Ectodermal cell (in vitro differentiated cells): Measurements from ENCODE around the gene ANKRD60.

ENCODE experiments used
- H3K27ac ChIP-seq: 2 replicates; pipeline ENCODE4 v1.7.0; 2013; ENCODE audit warnings: mild to moderate bottlenecking, low read depth, low read length; ENCODE audit not compliant: insufficient read depth, poor library complexity, severe bottlenecking
- H3K27me3 ChIP-seq: 2 replicates; pipeline ENCODE4 v1.7.0; 2013; ENCODE audit warnings: mild to moderate bottlenecking, low read length; ENCODE audit not compliant: insufficient read depth, control insufficient read depth, poor library complexity, severe bottlenecking
- H3K36me3 ChIP-seq: one replicate; pipeline ENCODE4 v1.7.0; 2013; ENCODE audit warnings: low read length; ENCODE audit not compliant: control insufficient read depth, insufficient read depth
- H3K4me1 ChIP-seq: one replicate; pipeline ENCODE4 v1.7.0; 2013; ENCODE audit warnings: low read length; ENCODE audit not compliant: control insufficient read depth, insufficient read depth
- H3K4me3 ChIP-seq: 2 replicates; pipeline ENCODE4 v1.7.0; 2013; ENCODE audit warnings: low read depth, low read length, control low read depth; ENCODE audit not compliant: insufficient read depth
- H3K9me3 ChIP-seq: 2 replicates; pipeline ENCODE4 v1.7.0; 2013; ENCODE audit warnings: mild to moderate bottlenecking, low read length, moderate library complexity; ENCODE audit not compliant: control insufficient read depth
- WGBS, 2 experiments: methylation state at CpG; one replicate each; pipeline ENCODE4 v1.1.7; 2013; ENCODE audit warnings: missing lambda C conversion rate in 2 of 2; 5-methylcytosine and 5-hydroxymethylcytosine counted together

ANKRD60 gene

GRCh38 chr20:58245181-58245891, 16.9 kb upstream of the ANKRD60 start:
- peaks cover 20% of the 10 kb centered on the region for H3K36me3 ChIP-seq
- H3K9me3 ChIP-seq: no peaks in the 10 kb centered on the region
- H3K27ac ChIP-seq: no peak overlapping the region
- WGBS, 2 experiments: 94 to 97% methylated on average over 9 to 10 of the region's 10 CpGs
- no peaks in the 10 kb centered on the region for H3K4me1 ChIP-seq
- no peaks in the 10 kb centered on the region for H3K27me3 ChIP-seq
- H3K4me3 ChIP-seq: no peak overlapping the region

GRCh38 chr20:58244517-58245030, 16.1 kb upstream of the ANKRD60 start:
- 86 to 87% methylated on average over 7 of the region's 7 CpGs for WGBS, 2 experiments
- no peaks in the 10 kb centered on the region for H3K27me3 ChIP-seq
- H3K36me3 ChIP-seq: peaks cover 15% of the 10 kb centered on the region
- no peak overlapping the region for H3K27ac ChIP-seq
- H3K4me3 ChIP-seq: no peak overlapping the region
- no peaks in the 10 kb centered on the region for H3K4me1 ChIP-seq
- H3K9me3 ChIP-seq: no peaks in the 10 kb centered on the region

- peaks cover 15% of the 10 kb centered on the region for H3K36me3 ChIP-seq
- H3K4me3 ChIP-seq: no peak overlapping the region
- H3K27me3 ChIP-seq: no peaks in the 10 kb centered on the region
- H3K4me1 ChIP-seq: no peaks in the 10 kb centered on the region
- H3K9me3 ChIP-seq: no peaks in the 10 kb centered on the region
- no peak overlapping the region for H3K27ac ChIP-seq
- 93 to 94% methylated on average over 9 of the region's 9 CpGs for WGBS, 2 experiments
These were observed 15.4 kb upstream of the ANKRD60 start for GRCh38 chr20:58243653-58244410.

GRCh38 chr20:58242824-58243223, 14.4 kb upstream of the ANKRD60 start:
- H3K27me3 ChIP-seq: no peaks in the 10 kb centered on the region
- H3K36me3 ChIP-seq: peaks cover 15% of the 10 kb centered on the region
- H3K4me3 ChIP-seq: no peak overlapping the region
- H3K9me3 ChIP-seq: no peaks in the 10 kb centered on the region
- H3K4me1 ChIP-seq: no peaks in the 10 kb centered on the region
- no peak overlapping the region for H3K27ac ChIP-seq
- WGBS, 2 experiments: 95 to 99% methylated on average over 4 to 5 of the region's 5 CpGs

GRCh38 chr20:58241766-58242465, 13.5 kb upstream of the ANKRD60 start:
- 87 to 93% methylated on average over 6 of the region's 6 CpGs for WGBS, 2 experiments
- Histone ChIP-seq H3K4me1 (no peaks in the 10 kb centered on the region), H3K36me3 (peaks cover 10% of the 10 kb centered on the region), H3K4me3 (no peak overlapping the region), H3K9me3 (no peaks in the 10 kb centered on the region), H3K27ac (no peak overlapping the region), H3K27me3 (no peaks in the 10 kb centered on the region)

- H3K4me3 ChIP-seq: no peak overlapping the region
- peaks cover 10% of the 10 kb centered on the region for H3K27me3 ChIP-seq
- peaks cover 3% of the 10 kb centered on the region for H3K36me3 ChIP-seq
- H3K9me3 ChIP-seq: no peaks in the 10 kb centered on the region
- no peak overlapping the region for H3K27ac ChIP-seq
- WGBS, 2 experiments: 97 to 99% methylated on average over 4 of the region's 4 CpGs
- no peaks in the 10 kb centered on the region for H3K4me1 ChIP-seq
These were observed 12.0 kb upstream of the ANKRD60 start for GRCh38 chr20:58240471-58240870.

GRCh38 chr20:58239216-58239615, 10.8 kb upstream of the ANKRD60 start:
- Histone ChIP-seq H3K27me3 (peaks cover 10% of the 10 kb centered on the region), H3K9me3 (no peaks in the 10 kb centered on the region), H3K4me1 (no peaks in the 10 kb centered on the region), H3K27ac (no peak overlapping the region), H3K4me3 (no peak overlapping the region), H3K36me3 (peaks cover 3% of the 10 kb centered on the region)
- WGBS, 2 experiments: 82 to 87% methylated on average over 7 of the region's 7 CpGs

- Histone ChIP-seq H3K4me1 (no peaks in the 10 kb centered on the region), H3K27me3 (peaks cover 10% of the 10 kb centered on the region), H3K27ac (no peak overlapping the region), H3K4me3 (no peak overlapping the region), H3K36me3 (peaks cover 3% of the 10 kb centered on the region), H3K9me3 (no peaks in the 10 kb centered on the region)
- WGBS, 2 experiments: 92 to 96% methylated on average over 7 to 8 of the region's 8 CpGs
These were observed 10.0 kb upstream of the ANKRD60 start for GRCh38 chr20:58238490-58238889.

GRCh38 chr20:58237318-58238132, 9.1 kb upstream of the ANKRD60 start:
- WGBS, 2 experiments: 59 to 66% methylated on average over 5 to 6 of the region's 7 CpGs
- peaks cover 10% of the 10 kb centered on the region for H3K27me3 ChIP-seq
- H3K9me3 ChIP-seq: no peaks in the 10 kb centered on the region
- no peaks in the 10 kb centered on the region for H3K4me1 ChIP-seq
- H3K4me3 ChIP-seq: no peak overlapping the region
- no peak overlapping the region for H3K27ac ChIP-seq
- no peaks in the 10 kb centered on the region for H3K36me3 ChIP-seq
